HG03280 (cell line): ENCODE measurements around the gene CENPX.

ENCODE experiments used
- ATAC-seq: cut with Tn5 transposase; IDR thresholded peaks from one replicate; pipeline ENCODE4 v1.9.1; 2021; ENCODE audit warnings: mild to moderate bottlenecking, moderate library complexity; ENCODE audit not compliant: unreplicated experiment

Gene CENPX

GRCh38 chr17:82022310-82022980 is at the start of gene CENPX:
CENPX (minus strand) TSS chr17:82022878; CDS start chr17:82022861, 17 bp downstream.
- peak; percentile 5 for ATAC-seq

GRCh38 chr17:82070611-82071010 is 47.9 kb upstream of the CENPX start:
- ATAC-seq: no peak

- peak; percentile 81 for ATAC-seq
Measured at GRCh38 chr17:82065638-82066303, 43.1 kb upstream of the CENPX start, which contains the start of gene DUS1L. DUS1L (minus strand) TSS chr17:82065804; CDS start chr17:82065059, 745 bp downstream.

- ATAC-seq: peak; percentile 14
Measured at GRCh38 chr17:82065193-82065637, 42.5 kb upstream of the CENPX start.

- no peak for ATAC-seq
Measured at GRCh38 chr17:82064433-82065192, 41.9 kb upstream of the CENPX start.

- no peak for ATAC-seq
Measured at GRCh38 chr17:82063424-82064415, 41.0 kb upstream of the CENPX start.

GRCh38 chr17:82062984-82063368 is 40.3 kb upstream of the CENPX start:
- no peak for ATAC-seq

- no peak for ATAC-seq
Measured at GRCh38 chr17:82062076-82062983, 39.7 kb upstream of the CENPX start.

GRCh38 chr17:82061047-82061925 is 38.6 kb upstream of the CENPX start:
- no peak for ATAC-seq

GRCh38 chr17:82060614-82061013 is 37.9 kb upstream of the CENPX start:
- no peak for ATAC-seq

GRCh38 chr17:82060001-82060380 is 37.3 kb upstream of the CENPX start:
- ATAC-seq: no peak

- no peak for ATAC-seq
Measured at GRCh38 chr17:82059272-82060000, 36.8 kb upstream of the CENPX start.

GRCh38 chr17:82058855-82059249 is 36.2 kb upstream of the CENPX start:
- ATAC-seq: no peak

GRCh38 chr17:82058230-82058854 is 35.7 kb upstream of the CENPX start:
- no peak for ATAC-seq

GRCh38 chr17:82056729-82057621 is 34.3 kb upstream of the CENPX start:
- no peak for ATAC-seq

GRCh38 chr17:82055965-82056728 is 33.5 kb upstream of the CENPX start:
- ATAC-seq: no peak
